HEK293T (cell line): ENCODE measurements around the gene TEK.

Experiments
- ARNT ChIP-seq: fragments of 450-650 bp; IDR thresholded peaks from 2 replicates; pipeline ENCODE4 v1.6.1; 2017; ENCODE audit warnings: mild to moderate bottlenecking
- ELF4 ChIP-seq: fragments of 450-650 bp; IDR thresholded peaks from 2 replicates; pipeline ENCODE4 v1.6.1; 2017; ENCODE audit warnings: antibody characterized with exemption
- FOXM1 ChIP-seq: fragments of 450-650 bp; IDR thresholded peaks from 2 replicates; pipeline ENCODE4 v1.6.1; 2017; ENCODE audit warnings: mild to moderate bottlenecking, borderline replicate concordance
- L3MBTL2 ChIP-seq: fragments of 450-650 bp; conservative IDR thresholded peaks from 2 replicates; pipeline ENCODE4 v1.6.1; 2016; ENCODE audit warnings: mild to moderate bottlenecking
- LEF1 ChIP-seq: fragments of 450-650 bp; IDR thresholded peaks from 2 replicates; pipeline ENCODE4 v1.6.1; 2017; ENCODE audit warnings: mild to moderate bottlenecking, borderline replicate concordance

DNA sequence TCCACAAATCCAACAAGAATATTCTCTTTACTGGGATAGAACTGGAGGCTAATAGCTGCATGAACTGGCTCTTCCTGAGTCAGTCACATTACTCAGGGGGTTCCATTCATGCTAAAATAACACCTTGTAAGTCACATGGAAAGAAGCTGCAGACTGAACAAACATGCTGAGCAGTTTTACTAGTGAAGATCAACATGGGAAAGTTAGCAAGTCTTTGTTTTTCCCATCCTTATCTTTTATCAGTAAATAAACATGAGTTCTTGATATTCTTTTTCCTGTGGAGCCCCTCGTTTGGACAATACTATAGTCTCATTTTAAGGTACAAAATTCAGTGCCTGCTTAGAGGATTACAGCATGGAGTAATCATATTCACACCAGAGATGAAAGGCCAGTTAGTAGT, 43.7 kb upstream of the TEK start:
- TF ChIP-seq ELF4 (no peak), L3MBTL2 (no peak), ARNT (no peak), LEF1 (no peak), FOXM1 (no peak)
